ENCODE data around the gene FSIP2. TPM values are rescaled to one million over a fixed set of nuclear protein-coding genes. Genes with fewer than 3 reads are reported as not detected.

Gene FSIP2
- total and polyA plus RNA-seq, 2 experiments from 2014 or later = 3.4 to 13.8 TPM

GRCh38 chr2:185734658-185735057 is 3.9 kb upstream of the FSIP2 start:
- H3K4me3 ChIP-seq = no peak overlapping the region
- no peak overlapping the region for H3K27ac ChIP-seq
- H3K9me3 ChIP-seq (ENCODE audit: low read depth) = no peaks in the 10 kb centered on the region
- H3K36me3 ChIP-seq = no peaks in the 10 kb centered on the region
- DNase-seq (ENCODE audit: low read depth in 1 of 2, low spot score in 1 of 2) = no peak
- TF ChIP-seq CTCF (IDR thresholded peaks at IDR 0.05; ENCODE audit: low read depth, low read length) = no peak
- H3K27me3 ChIP-seq = no peaks in the 10 kb centered on the region
- H3K4me1 ChIP-seq (ENCODE audit: low read depth) = no peaks in the 10 kb centered on the region

- Histone ChIP-seq H3K27ac (no peak overlapping the region), H3K4me3 (no peak overlapping the region), H3K27me3 (no peaks in the 10 kb centered on the region), H3K9me3 (ENCODE audit: low read depth) (no peaks in the 10 kb centered on the region), H3K4me1 (ENCODE audit: low read depth) (no peaks in the 10 kb centered on the region), H3K36me3 (no peaks in the 10 kb centered on the region)
- no peak for TF ChIP-seq CTCF (IDR thresholded peaks at IDR 0.05; ENCODE audit: low read depth, low read length)
- DNase-seq (ENCODE audit: low read depth in 1 of 2, low spot score in 1 of 2) = no peak
These were observed 2.4 kb upstream of the FSIP2 start for GRCh38 chr2:185736210-185736609.

- H3K4me1 ChIP-seq (ENCODE audit: low read depth) = no peaks in the 10 kb centered on the region
- no peak overlapping the region for H3K4me3 ChIP-seq
- DNase-seq (ENCODE audit: low read depth in 1 of 2, low spot score in 1 of 2) = no peak
- H3K9me3 ChIP-seq (ENCODE audit: low read depth) = no peaks in the 10 kb centered on the region
- H3K27ac ChIP-seq = no peak overlapping the region
- no peak for TF ChIP-seq CTCF (IDR thresholded peaks at IDR 0.05; ENCODE audit: low read depth, low read length)
- no peaks in the 10 kb centered on the region for H3K27me3 ChIP-seq
- H3K36me3 ChIP-seq = no peaks in the 10 kb centered on the region
These were observed 7.6 kb downstream of the FSIP2 start for GRCh38 chr2:185745864-185746859.

GRCh38 chr2:185757356-185757755 is 18.8 kb downstream of the FSIP2 start:
- Histone ChIP-seq H3K36me3 (no peaks in the 10 kb centered on the region), H3K27me3 (no peaks in the 10 kb centered on the region), H3K4me1 (ENCODE audit: low read depth) (no peaks in the 10 kb centered on the region), H3K9me3 (ENCODE audit: low read depth) (no peaks in the 10 kb centered on the region), H3K4me3 (no peak overlapping the region), H3K27ac (no peak overlapping the region)
- no peak for DNase-seq (ENCODE audit: low read depth in 1 of 2, low spot score in 1 of 2)
- TF ChIP-seq CTCF (IDR thresholded peaks at IDR 0.05; ENCODE audit: low read depth, low read length) = no peak

GRCh38 chr2:185771396-185771795 is 32.8 kb downstream of the FSIP2 start:
- no peak for TF ChIP-seq CTCF (IDR thresholded peaks at IDR 0.05; ENCODE audit: low read depth, low read length)
- Histone ChIP-seq H3K36me3 (no peaks in the 10 kb centered on the region), H3K27me3 (no peaks in the 10 kb centered on the region), H3K4me3 (no peak overlapping the region), H3K9me3 (ENCODE audit: low read depth) (no peaks in the 10 kb centered on the region), H3K4me1 (ENCODE audit: low read depth) (no peaks in the 10 kb centered on the region), H3K27ac (no peak overlapping the region)
- no peak for DNase-seq (ENCODE audit: low read depth in 1 of 2, low spot score in 1 of 2)

Data from cardiac muscle cell (in vitro differentiated cells and primary cell).